Left colon (tissue), 2 donors: ENCODE data around the gene SHROOM3. TPM values are rescaled to one million over a fixed set of nuclear protein-coding genes. Genes with fewer than 3 reads are reported as not detected.

Experiments used
- ATAC-seq: fragments of 200-7000 bp; cut with Tn5 transposase; one replicate; pipeline ENCODE4 v1.9.1; 2020; ENCODE audit warnings: mild to moderate bottlenecking, moderate library complexity
- DNase-seq, 2 donors: peaks; one replicate each; pipeline ENCODE4 v3.0.0-alpha.2; 2020
- intact Hi-C, 2 donors: fragments of 100-400 bp; cut with DNase I in 1 of 2; cut with micrococcal nuclease in 1 of 2; formaldehyde crosslinking; loops; one replicate each; pipeline versions ENCODE4 v1.11.2 to v1.14.0; 2022; cut with DNase I, micrococcal nuclease
- total RNA-seq, 2 donors: library from RNA; stranded (reverse); fragmentation: NEBNext Ultra II Directional; extraction: Animal tissue kit (Norgen Biotek cat#: 25700); gene quantifications; one replicate each; pipeline ENCODE4 v1.2.1, GENCODE V29; 2021
- donor health status: DM: no; HTN: no; CAD: no.
- donor health status: DM: yes; HTN: yes; CAD: no.

Gene SHROOM3
- total RNA-seq, 2 donors from 2014 or later, result 158 to 248 TPM

DNA sequence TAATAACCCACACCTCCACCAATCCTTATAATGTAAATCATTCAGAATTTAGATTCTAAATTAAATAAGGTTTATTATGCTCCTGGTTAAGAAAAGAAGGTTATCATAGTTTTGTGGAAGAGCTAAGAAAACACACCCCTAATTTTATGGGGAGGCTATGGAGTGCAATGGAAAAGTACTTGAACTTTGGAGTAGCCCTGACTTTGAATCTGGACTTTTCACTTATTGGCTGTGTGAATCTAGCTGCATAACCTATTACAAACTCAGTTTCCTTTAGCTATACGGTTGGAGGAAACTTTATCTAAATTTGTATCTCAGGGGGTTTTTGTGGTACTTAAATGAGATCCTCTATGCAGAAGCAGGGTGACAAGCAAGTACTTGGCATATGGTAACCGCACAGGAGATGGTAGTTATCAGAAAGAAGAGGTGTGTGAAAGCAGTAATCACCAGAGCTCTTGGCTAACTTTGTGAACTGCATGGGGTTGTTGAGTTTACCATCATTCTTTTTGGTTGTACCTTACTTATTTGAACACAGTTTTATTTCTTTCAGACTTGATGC, 143.1 kb downstream of the SHROOM3 start:
- DNase-seq (no peak), ATAC-seq (no peak)
- intact Hi-C loops, result no loop called here

DNA sequence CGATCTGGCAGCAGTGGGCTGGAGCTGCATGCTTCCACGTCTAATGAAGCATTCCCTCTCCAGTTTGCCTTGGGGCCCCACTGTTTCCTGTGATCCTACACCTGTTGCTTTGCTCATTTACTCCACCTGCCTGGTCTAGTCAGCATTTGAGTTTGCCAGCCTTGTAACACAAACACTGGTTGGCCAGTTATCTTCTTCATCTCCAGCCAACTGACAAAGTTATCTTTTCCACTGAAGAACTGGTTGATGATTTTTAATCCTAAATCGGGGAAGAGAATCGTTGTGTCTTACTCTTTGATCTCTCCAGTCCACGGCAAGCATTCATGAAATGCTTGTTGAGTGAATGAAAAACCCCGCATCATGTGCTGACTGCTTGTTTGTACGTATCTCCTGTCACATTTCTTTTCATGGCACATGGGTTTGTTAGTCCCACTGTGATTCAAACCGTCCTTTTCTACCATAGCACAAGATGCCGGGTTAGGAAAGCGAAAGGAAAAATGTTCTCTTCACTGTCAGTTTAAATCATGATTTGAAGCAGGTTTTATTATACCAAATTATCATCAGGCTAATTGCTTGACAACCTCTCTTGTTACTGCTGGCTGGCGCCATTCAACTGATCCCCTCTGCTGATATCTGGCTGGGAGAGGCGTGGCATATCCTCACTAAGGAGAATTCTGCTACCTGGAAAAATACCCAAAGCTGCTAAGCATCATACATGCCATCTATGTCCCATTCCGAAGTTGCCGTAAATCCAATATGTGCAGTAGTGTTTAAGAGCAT, 144.8 kb downstream of the SHROOM3 start:
- peak; percentile 79 for ATAC-seq
- DNase-seq, result peak; percentile 56 to 65
- intact Hi-C loops, result no loop called here

DNA sequence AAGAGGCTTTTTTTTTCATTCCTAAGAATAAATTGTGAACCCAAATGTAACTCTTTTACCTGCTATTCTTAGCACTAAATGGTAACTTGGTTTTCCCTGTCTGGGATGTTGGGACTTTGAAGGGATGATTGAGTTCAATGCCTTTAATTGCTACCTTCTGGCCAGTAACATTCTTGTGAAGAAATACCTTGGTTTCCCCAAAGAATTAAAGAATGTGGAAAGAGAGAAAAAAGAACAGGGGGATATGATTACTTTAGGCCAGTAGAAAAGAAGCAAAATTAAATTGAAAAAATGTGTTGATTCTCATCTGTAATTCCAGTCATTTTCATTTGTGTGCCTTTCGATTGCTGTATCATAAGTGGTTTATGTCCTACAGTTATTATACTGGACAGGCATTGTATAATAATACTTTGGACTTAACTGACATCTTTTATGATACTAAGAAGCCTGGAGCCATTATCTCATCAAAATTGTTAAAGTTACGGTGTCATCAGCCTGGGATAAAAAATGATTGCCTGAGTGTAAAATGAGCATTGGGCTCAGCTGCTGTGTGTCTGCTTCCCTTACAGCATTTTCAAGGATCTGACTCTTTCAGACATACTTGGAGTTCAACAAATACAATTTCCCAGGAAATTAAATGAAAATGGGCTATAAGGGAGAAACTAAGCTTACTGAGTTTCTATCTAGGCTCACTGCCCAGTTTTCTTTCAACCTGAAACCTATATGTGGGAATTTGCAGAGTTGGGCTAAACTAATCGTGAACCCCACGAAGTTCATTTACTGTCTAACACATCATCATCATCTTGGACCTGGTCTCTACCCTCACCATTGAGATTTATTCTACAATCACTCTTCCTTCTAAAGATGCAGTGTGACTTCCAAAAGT, 146.3 kb downstream of the SHROOM3 start:
- DNase-seq (no peak), ATAC-seq (peak; percentile 60)
- intact Hi-C loops, result no loop called here

DNA sequence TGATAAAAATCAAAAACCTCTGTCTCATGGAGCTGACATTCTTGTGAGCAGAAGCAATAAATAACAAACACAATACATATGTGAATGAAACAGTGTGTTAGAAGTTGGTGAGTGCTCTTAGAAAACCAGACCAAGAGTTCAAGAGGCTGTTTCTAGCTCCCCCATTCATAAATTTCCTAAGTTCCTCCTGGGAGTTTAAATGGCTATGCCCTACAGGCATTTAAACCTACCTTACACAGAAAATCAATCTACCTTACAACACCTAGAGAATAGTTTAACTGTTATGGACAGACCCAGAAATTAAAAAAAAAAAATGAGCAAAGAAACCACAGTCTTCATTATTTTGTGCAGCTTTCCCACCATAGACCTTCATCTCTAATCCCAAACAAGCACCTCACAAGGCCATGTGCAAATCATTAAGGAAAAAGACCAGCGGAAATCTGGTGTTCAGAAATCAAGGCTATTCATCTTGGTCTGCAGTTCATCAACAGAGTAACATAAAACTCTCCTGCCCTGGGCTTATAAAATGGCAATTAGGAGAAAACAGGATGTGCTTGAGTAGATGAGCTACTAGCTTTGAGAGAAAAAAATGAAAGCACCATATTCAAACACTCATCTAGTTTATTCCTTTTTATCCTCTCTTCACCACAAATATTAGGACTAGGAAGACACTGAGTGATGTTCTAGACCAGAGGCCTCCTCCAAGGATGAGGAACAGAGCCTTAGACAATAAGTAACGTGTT, 147.2 kb downstream of the SHROOM3 start:
- DNase-seq, result no peak
- intact Hi-C loops, result no loop called here
- no peak for ATAC-seq

DNA sequence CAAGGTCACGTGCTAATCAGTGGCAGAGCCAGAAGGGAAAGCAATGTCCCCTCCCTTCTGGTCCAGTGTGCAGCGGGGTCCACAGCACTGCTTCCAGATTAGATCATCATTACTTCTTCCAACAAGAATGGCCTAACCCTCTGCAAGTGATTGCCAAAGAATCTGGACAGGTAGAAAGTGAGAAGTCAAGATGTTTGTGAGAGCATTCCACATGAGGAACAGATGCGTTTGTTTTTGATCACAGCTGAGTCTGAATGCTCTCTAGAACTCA, 147.7 kb downstream of the SHROOM3 start:
- DNase-seq, result no peak

DNA sequence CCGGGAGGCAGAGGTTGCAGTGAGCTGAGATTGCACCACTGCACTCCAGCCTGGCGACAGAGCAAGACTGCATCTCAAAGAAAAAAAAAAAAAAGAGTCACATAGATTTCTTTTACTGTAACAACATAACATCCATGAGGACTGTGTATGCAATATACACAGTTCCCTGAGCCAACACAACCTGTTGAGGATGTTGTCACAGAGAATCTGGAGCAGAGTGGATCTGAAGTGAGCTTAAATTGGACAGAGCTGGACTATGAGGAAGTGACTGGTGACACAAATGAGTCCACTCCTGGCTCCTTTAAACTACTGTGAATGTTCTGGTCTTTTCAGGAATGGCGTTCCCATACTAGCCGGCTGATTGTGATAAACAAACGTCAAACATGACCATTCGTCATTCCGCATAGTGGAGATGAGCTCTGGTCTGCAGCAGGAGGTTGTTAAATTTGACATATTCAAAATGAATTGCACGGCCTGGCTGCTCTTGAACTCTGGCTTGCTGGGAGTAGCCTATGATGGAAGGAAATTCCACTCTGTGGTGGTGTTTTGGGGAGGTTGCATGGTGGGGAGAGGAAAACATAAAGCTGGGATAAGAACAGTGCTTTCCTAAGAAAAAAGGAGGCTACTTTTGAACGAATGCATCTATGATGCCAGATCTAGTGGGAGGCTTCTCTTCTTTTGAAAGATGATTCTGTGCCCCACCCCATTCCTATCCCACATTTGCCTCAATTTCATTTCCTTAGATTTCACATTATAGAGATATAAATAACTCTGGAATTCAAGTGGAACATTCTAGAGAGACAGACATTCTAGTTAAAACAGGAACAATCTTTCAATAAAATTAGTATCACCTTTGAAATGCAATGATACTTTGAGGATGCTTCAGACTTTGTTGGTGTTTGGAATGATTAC, 149.5 kb downstream of the SHROOM3 start:
- intact Hi-C loops, result no loop called here
- DNase-seq (no peak), ATAC-seq (no peak)

More for the DNA sequence above, 147.7 kb downstream of the SHROOM3 start:
- no peak for ATAC-seq
- intact Hi-C loops, result no loop called here

DNA sequence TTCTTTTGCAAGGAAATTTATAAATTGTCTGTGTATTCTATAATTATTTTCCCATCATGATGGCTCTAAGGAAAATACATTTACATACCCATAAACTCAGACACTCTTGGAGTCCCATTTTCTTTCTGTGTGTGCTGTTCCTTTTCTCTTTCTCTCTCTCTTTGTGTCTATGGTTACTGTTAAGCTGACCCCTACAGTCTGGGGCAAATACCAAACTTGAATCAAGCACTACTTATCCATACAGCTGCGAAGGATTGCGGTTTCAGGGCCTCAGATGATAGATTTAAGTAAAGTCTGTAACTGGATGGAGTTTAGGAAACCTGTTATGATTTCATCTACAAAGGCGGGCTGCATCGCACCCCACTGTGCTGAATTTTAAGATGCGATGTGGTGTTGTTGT, 150.2 kb downstream of the SHROOM3 start:
- intact Hi-C loops, result no loop called here
- ATAC-seq, result no peak
- DNase-seq, result no peak

DNA sequence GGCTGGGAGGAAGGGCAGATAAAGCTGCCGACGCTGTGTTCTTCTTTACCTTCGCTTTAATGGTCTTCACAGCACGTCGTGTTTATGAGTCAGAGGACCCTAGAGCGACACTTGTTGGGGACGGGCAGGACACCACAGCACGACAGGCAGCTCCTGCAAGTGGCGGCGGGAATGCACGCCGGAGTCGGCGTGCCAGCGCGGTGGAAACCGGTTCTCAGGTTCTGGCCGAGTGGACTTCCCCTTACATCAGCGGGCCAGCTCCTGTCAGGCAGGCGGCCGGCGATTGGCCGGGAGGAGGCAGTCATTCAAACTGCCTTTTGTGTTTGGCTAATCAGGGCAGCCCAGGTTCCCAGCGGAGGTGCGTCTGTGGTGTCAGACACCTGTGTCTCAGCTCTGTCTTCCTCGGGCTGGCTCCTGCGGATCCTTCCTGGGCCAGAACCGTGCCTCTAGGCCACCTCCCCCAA, 150.9 kb downstream of the SHROOM3 start:
- peak; percentile 84 for ATAC-seq
- DNase-seq, result peak; percentile 91 to 94
- intact Hi-C loops, result no loop called here

DNA sequence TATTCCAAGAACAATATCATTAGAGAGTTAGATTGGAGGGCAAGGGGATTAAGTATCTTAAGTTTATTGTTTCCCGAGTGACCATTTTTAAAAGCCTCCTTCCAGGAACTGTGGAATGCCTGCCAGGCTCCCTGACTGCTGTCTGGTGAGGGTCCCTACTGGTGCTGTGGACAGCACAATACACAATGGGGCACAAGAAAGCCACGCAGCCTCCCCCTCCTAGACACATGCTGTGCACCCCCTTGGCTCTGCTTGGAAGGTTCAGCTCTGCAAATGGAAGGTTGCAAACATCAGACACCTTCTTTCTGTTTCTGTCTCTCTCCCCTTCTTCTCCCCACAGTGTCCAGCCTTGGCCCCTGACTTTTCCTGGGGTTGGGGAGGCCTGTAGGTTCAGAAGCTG, 153.2 kb downstream of the SHROOM3 start:
- DNase-seq (no peak), ATAC-seq (no peak)
- intact Hi-C loops, result no loop called here

DNA sequence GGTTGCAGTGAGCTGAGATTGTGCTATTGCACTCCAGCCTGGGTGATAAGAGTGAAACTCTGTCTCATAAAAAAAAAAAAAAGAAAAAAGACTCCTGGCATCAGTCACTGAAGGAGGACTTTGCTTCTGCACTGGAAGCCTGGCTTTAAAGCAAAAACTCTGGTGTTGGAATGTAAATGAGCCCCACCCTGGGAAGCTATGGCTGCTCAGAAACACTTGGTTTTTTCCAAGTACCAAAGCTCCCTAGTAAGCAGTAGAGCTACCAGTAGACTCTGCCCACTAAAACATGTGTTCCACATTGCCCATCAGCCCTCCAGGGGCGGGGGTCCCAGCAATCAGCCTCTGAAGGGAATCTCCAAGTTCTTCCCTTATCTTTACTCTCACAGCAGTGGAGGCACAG, 154.4 kb downstream of the SHROOM3 start:
- ATAC-seq, result peak; percentile 59
- intact Hi-C loops, result no loop called here
- no peak for DNase-seq

DNA sequence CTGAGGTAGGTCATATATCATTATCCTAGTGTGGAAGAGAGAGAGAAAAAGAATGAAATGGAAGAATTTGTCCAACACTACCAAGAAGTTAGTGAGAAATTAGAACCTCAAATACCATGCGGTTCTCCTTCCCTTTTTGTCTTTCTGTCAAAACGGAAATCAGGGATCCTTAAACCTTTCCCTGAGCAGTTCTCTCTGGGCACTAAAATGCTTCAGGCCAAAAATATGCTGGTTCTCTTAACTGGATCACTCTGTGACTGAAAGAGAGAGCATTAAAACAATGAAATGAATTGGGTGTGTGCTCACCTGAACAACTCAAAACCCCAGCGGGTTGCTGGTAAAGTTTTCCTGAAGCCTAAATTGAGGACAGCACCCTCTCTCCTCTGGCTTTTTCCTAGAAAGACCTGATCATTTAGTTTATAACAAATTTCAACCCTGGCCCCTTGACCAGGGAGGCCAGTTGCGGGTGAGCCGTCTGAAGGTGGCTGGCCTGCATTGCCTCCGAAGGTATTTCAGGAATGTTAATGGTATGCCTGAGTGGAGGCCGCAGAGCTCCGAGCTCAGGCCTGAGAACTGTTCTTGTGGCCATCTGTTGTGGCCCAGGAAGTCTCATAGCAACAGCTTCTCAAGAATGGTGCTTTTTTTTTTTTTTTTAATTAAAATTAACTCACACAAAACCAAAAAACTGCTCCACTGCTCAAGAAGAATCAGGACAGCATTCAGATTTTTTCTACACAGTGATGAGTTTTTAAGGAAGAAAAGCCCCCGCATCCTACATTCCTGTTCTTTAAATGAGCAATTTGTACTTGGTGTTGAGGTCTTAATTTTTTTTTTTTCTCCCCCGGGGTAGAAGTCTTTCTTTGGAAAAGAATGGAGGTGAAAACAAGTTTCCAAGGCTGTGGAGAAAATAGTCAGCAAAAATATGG, 155.1 kb downstream of the SHROOM3 start:
- ATAC-seq (peak; percentile 21), DNase-seq (peak in 1 of 2 donors; percentile 41)
- intact Hi-C loops, result no loop called here

DNA sequence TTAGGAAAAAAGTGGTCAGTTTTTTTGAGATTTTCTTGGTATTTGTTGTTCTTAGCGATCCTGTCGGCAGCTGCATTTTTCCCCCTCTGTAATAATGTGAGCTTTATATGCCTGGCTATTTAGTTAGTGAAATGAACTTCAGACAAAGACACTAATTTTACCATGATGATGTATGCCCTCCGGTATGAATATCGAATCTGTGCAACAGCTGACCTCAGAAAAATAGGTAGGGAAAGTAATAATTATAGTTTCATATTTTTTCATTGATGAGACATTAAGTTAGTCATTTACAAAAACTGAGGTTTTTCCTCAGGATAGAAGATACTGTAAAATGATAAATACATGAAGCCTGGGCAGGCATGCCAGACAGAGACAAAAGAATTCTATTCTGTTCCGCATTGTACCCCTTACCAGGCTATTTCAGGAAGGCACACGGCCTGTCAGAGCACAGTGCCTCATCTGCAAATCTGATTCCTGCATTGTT, 155.8 kb downstream of the SHROOM3 start:
- DNase-seq (no peak), ATAC-seq (no peak)
- intact Hi-C loops, result no loop called here

DNA sequence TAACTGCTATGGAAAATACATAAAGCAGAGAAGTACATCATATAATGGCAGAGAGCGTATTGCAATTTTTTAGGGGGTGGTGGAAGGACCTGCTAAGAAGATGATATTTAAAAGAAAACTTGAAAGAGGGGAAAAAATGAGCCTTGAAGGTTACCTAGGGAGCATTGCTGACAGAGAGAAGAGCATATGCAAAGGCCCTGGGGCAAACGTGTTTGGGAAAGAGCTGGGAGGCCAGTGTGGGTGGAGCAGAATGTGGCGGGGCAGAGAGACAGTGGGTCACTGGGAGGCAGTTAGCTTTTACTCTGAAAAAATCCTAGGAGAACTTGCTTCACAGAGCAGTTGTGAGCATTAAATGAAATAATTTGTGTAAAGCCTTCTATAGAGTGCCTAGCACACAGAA, 157.0 kb downstream of the SHROOM3 start:
- DNase-seq, result no peak
- intact Hi-C loops, result no loop called here

DNA sequence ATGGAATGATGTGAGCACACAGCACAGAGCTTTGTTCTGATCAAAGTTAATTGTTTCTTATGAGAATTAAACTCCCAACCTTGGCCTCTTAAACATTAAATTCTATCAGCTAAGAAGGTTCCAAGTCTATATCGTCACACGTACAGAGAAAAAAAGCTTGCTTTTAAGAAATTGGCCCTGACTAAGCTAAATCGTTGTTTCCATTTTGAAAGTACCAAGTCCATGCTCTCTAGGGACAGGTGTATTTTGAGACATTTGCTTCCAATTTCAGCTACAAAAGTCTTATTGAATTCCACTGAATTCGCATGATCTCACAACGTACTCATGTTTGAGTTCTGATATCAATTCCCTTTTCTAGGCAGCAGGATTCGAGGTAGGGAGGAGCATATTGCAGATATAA, 157.4 kb downstream of the SHROOM3 start:
- DNase-seq, result no peak
- intact Hi-C loops, result no loop called here
- no peak for ATAC-seq

More for the DNA sequence above, 157.0 kb downstream of the SHROOM3 start:
- ATAC-seq, result no peak

DNA sequence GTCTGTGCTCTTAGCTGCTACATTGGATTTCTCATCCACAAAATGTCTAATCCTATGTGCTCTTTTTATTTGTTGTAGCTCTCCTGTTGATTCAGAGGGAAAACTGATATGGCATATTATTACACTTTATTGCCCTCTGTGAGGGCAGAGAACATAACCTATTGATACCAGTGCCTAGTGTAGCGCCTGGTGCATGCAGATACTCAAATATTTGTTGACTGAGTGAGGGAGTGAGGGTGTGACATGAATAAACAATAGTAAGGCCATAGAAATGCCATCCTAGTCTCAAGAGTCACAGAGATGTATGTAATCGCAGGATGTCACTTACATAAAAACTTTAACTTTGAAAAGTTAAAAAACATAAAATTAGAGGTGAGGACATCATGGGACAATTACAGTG, 159.1 kb downstream of the SHROOM3 start:
- intact Hi-C loops, result no loop called here
- DNase-seq, result peak in 1 of 2 donors; percentile 64
- ATAC-seq, result peak; percentile 82

DNA sequence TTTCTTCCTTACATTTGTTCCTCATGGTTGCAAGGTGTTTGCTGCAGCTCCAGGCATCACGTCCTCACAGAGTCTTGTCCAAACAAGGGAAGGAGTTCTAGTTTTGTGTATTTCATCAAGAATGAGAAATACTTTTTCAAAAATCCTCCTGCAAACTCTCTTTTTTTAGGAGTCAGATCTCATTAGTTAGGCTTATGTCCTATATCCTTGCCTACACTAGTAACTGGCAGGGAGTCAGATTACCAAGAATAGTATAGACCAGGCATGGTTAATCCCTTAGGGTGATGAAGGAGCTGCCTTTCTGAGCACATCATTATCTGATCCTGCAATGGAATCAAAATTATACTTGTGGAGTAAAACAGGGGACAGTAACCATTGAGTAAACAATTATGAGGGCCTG, 160.4 kb downstream of the SHROOM3 start:
- intact Hi-C loops, result no loop called here
- ATAC-seq, result no peak
- DNase-seq, result no peak

DNA sequence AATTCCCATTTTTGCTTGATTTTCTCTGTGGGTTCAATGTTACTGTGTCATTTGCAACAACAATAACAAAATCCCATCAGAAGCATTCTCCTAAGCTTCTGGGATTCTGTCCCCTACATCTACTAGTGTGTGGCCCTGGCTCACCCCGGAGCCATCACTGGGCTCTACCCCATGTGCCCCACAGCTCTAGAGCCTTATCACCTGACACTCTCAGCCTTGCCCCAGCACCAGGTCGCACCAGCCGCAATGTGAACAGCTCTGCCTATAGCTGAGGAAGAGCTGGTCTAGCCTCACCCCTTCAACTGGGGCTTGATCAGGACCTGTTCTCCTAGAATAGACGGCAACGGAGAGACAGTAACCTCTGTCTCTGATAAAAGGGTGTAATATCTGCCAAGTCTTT, 161.7 kb downstream of the SHROOM3 start:
- ATAC-seq (no peak), DNase-seq (no peak)
- intact Hi-C loops, result no loop called here
